SK-N-DZ (cell line): ENCODE data around the gene BSG. TPM values are rescaled to one million over a fixed set of nuclear protein-coding genes. Genes with fewer than 3 reads are reported as not detected.
A peak's percentile ranks its signal among the peaks of the same experiment; 100 is the strongest.

ENCODE experiments used
- DNase-seq: peaks from one replicate; pipeline ENCODE4 v3.0.0-alpha.2; 2015; ENCODE audit warnings: low spot score
- polyA plus RNA-seq, 2 experiments: library from polyadenylated mRNA; depleted of rRNA; stranded (reverse); fragments of >200 nt; gene quantifications; 2 replicates each; pipeline ENCODE4 v1.2.3, GENCODE V29; 2014

BSG gene
- polyA plus RNA-seq (2014; cell fraction: cytosol; rRNA removed) = 842 and 849 TPM in 2 replicates
- 345 and 387 TPM in 2 replicates for polyA plus RNA-seq (2014; cell fraction: nucleus; rRNA removed)

DNA sequence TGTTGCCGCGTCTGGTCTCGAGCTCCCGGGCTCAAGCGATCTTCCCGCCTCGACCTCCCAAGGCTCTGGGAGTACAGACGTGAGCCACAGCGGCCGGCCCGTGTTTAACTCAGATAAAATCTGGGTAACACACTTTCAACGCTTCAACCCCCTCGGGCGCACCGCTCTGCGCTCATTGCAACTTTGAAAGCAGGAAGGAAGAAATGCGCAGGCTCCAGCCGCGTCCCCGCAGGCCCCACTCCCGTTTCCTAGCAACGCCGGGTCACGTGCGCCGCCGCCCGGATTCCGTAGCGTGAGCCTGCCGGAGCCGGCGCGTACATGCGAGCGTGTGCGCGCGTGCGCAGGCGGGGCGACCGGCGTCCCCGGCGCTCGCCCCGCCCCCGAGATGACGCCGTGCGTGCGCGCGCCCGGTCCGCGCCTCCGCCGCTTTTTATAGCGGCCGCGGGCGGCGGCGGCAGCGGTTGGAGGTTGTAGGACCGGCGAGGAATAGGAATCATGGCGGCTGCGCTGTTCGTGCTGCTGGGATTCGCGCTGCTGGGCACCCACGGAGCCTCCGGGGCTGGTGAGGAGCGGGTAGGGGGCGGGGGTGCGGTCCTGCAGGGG lies at the start of gene BSG:
Gene BSG (plus strand): TSS at position 457 of the 603 bp plus-strand sequence. CDS start 39 bp downstream, at position 496.
- DNase-seq = peak; percentile 99

- DNase-seq = no peak
Measured at GRCh38 chr19:522726-523125, 49.7 kb upstream of the BSG start.

DNA sequence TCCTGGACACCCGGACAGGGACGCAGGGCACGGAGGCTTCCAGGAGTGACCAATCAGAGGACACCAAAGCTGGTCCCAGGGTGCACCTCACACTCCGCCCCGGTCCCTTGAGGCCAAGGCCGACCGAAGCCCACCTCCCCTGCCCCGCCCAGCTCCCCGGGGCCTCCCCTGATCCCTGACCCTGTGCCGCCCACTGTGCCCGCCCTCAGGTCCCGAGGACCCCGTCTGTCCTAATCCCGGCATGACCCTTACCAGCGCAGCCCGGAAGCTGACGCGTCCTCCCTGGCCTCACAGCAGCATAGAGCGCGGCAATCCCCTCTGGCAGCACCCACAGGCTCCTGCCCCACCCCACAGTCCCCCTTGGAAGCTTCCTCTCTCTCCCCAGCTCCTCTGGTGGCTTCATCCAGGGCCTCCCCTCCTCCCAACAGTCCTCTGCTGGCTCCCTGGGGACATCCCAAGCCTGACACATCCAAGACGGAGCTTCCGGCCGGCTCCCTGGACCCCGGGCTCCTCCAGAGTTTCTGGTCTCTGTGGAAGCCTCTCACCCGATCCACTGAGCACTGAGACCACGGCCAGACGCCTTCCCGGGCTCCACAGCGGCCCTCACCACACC lies 48.2 kb upstream of the BSG start:
- peak; percentile 76 for DNase-seq

DNA sequence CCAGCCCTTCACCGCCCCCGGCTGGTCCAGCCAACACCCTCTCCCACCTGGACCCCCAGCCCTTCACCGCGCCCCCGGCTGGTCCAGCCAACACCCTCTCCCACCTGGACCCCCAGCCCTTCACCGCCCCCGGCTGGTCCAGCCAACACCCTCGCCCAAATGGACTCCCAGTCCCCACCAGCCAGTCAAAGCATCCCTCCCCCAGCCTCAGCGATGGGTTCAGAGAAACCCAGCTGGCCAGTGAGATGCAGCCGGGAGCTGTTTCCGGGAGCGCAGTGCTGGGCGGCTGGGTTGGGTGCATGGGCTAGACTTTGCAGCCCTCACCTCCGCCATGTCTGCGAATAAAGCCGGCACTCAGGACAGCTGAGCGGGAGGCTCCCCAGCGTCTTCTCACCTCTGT lies 47.4 kb upstream of the BSG start:
- DNase-seq = no peak

DNA sequence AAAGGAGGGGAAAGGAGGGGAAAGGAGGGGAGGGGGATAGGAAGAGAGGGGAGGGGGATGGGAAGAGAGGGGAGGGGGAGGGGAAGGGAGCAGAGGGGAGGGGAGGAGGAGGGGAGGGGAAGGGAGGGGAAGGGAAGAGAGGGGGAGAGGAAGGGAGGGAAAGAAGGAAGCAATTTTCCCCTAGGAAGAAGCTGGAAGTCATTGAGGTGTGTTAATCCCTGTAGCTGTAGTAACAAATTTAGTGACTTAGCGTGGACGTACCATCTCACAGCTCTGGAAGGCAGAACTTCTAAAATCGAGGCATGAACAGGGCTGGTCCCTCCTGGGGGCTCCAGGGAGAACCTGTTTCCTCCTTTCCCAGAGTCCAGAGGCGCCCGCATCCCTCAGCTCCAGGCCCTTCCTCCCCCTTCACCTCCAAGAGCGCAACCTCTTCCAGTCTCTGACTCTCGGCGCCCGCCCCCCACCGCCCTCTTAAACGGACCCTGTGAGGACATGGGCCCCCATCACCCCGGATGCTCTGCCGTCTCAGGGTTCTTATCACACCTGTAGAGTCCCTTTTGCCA lies 46.5 kb upstream of the BSG start:
- DNase-seq = no peak

GRCh38 chr19:530134-531008 lies 42.0 kb upstream of the BSG start:
- DNase-seq = no peak

GRCh38 chr19:531009-531752 lies 41.2 kb upstream of the BSG start:
- DNase-seq = peak; percentile 88

GRCh38 chr19:531753-532560 lies 40.4 kb upstream of the BSG start, which contains the start of gene CDC34:
TSS of gene CDC34 (plus strand) at chr19:531760. CDS start at chr19:531932, 172 bp downstream.
- no peak for DNase-seq

GRCh38 chr19:532561-533363 lies 39.6 kb upstream of the BSG start:
- DNase-seq = peak; percentile 67

DNA sequence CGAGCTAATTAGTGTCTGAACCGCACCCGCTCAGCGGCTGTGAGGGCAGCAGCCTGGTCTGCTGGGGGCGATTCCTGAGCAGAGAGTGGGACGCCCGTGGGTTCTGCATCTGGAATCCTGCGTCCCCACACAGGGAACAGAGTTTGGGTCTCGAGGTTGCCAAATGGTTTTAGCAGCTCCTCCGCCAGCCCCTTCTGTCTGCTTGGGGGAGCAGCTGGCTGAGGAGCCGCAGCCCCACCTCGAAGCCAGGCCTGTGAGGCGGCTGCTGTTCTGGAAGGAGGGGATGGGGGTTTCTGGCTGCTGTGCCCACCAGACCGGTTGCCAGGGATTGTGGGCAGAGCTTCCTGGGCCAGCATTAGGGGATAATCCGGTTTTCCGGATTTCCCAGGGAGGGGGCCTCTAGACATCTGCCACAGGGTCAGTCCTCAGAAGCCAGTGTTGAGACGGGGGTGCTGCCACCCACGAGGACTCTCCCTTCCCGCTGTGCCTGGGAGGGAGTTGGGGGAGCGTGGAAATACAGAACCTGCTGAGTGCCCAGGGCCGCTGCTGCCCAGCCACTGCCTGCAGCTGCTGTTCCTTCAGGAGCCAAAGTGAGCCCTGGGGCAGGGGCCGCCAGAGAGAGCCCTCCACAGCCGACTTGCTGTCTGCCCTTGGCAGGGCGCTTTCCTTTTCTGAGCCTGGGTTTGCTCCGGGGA lies 38.9 kb upstream of the BSG start:
- no peak for DNase-seq

GRCh38 chr19:534088-534487 lies 38.3 kb upstream of the BSG start:
- no peak for DNase-seq

GRCh38 chr19:535017-535835 lies 37.2 kb upstream of the BSG start:
- no peak for DNase-seq

DNA sequence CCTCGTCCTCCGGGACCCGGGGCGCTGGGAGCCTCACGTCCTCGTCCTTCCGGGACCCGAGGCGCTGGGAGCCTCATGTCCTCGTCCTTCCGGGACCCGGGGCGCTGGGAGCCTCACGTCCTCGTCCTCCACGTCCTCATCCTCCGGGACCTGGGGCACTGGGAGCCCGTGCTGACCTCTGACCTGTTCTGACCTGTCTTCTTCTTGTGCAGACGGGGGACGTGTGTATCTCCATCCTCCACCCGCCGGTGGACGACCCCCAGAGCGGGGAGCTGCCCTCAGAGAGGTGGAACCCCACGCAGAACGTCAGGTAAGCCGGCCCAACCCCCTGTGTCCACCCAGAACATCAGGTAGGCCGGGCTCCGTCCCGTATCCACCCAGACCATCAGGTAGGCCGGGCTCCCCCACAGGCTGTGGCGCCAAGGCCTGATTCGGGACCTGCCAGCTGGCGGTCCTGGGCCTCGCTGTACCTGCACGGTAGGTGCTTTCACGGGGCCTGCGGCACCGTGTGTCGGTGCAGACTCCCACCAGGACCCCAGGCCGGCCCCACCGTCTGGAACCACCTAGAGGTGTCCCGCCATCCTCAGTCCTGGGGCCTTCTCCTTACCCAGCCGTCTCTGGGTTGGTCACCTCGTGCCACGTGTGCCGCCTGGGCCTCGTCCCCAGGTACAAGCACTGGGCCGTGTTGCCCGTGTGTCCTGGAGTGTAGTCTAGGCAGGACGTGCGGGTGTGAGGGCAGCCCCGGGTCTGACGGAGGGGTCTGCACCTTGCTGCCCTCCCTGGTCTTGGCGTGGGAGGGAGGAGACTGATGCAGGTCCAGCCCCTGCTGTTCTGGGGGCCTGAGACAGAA lies 36.1 kb upstream of the BSG start:
- DNase-seq = no peak

GRCh38 chr19:536881-537404 lies 35.5 kb upstream of the BSG start:
- no peak for DNase-seq

- no peak for DNase-seq
Measured at GRCh38 chr19:538641-539428, 33.6 kb upstream of the BSG start.

DNA sequence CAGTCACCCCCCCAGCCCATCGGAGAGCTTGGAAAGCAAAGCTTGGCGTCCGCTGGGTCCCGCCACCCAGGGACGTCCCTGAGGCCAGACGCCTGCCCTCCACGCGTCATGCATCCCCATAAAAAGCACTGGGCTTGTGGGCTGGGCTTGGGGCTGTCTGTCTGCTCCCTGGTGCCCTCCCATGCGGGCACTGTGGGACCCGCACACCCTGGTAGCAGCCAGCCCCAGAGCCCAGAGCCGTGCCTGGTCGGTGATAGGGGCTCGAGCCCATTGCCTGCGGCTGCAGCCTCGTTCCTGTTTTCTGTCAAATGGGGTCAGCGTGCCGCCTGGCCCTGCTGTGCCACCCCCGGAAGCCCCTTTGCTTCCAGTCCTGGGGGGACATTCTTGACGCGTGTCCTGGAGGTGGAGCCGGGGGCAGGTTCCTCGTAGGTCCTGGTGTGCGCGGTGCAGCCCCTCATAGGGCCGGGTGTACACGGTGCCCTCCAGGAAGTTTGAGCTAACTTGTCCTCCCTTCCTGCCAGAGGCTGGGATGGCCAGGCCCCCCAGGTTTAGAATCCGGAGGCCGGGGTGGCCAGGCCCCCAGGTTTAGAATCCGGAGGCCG lies 32.9 kb upstream of the BSG start:
- DNase-seq = no peak
